Upper lobe of left lung (tissue), 6 donors: ENCODE results near the gene THEMIS. TPM values are rescaled to one million over a fixed set of nuclear protein-coding genes. Genes with fewer than 3 reads are reported as not detected.
A peak's percentile ranks its signal among the peaks of the same experiment; 100 is the strongest.

Source experiments
- ATAC-seq, 2 donors: fragments of 200-7000 bp; cut with Tn5 transposase; one replicate each; pipeline ENCODE4 v1.9.1; 2022; ENCODE audit warnings: mild to moderate bottlenecking in 2 of 2, moderate library complexity in 2 of 2; ENCODE audit not compliant: low FRiP score in 2 of 2
- DNase-seq, 2 donors: peaks; one replicate each; pipeline ENCODE4 v3.0.0-alpha.2; 2019 to 2020
- H3K27ac ChIP-seq, 4 donors: fragments of 200-600 bp; sonication (generic); one replicate each; pipeline ENCODE4 v1.5.1; 2016 to 2019
- H3K27me3 ChIP-seq, 4 donors: fragments of 200-600 bp; sonication (generic); one replicate each; pipeline ENCODE4 v1.5.1; 2017 to 2019
- H3K36me3 ChIP-seq, 4 donors: fragments of 200-600 bp; sonication (generic); one replicate each; pipeline ENCODE4 v1.5.1; 2016 to 2019
- H3K4me1 ChIP-seq, 4 donors: fragments of 200-600 bp; sonication (generic); one replicate each; pipeline ENCODE4 v1.5.1; 2018 to 2019
- H3K4me3 ChIP-seq, 4 donors: fragments of 200-600 bp; sonication (generic); one replicate each; pipeline ENCODE4 v1.5.1; 2017 to 2019; ENCODE audit warnings: mild to moderate bottlenecking in 2 of 4, moderate library complexity in 1 of 4
- H3K9me3 ChIP-seq, 4 donors: fragments of 200-600 bp; sonication (generic); one replicate each; pipeline ENCODE4 v1.5.1; 2018 to 2019
- CTCF ChIP-seq, 6 experiments: fragments of 450-650 bp in 4 of 6; fragments of 200-600 bp in 2 of 6; sonication (generic) in 2 of 6; IDR thresholded peaks; one replicate each; pipeline ENCODE4 v1.5.1; 2016 to 2019; ENCODE audit warnings: antibody characterized with exemption in 6 of 6
- EP300 ChIP-seq, 4 donors: sonication (generic); formaldehyde crosslinking; IDR thresholded peaks; one replicate each; pipeline ENCODE4 v1.5.1; 2017; ENCODE audit warnings: antibody characterized with exemption in 4 of 4, control low read depth in 2 of 4
- POLR2A ChIP-seq, 4 donors: fragments of 450-650 bp; IDR thresholded peaks; one replicate each; pipeline ENCODE4 v1.5.1; 2016 to 2017; ENCODE audit warnings: antibody characterized with exemption in 4 of 4, mild to moderate bottlenecking in 2 of 4
- POLR2AphosphoS5 ChIP-seq, 2 donors: sonication (generic); formaldehyde crosslinking; IDR thresholded peaks; one replicate each; pipeline ENCODE4 v1.5.1; 2017; ENCODE audit warnings: antibody characterized with exemption in 2 of 2
- WGBS, 2 donors: methylation state at CpG; one replicate each; pipeline ENCODE4 v1.1.5; 2017 to 2018; 5-methylcytosine and 5-hydroxymethylcytosine counted together
- total RNA-seq, 6 donors: library from RNA; depleted of rRNA in 4 of 6; stranded (reverse); fragments of >200 nt in 4 of 6; gene quantifications; one replicate each; pipeline versions ENCODE4 v1.1.0 to v1.2.1, GENCODE V29; 2016 to 2021
- donor health status: DM: no; HTN: no; CAD: no; lungs with moderate emphysema.
- donor health status: DM: no; HTN: yes; CAD: no; lungs with severe emphysema.

The THEMIS gene
- total RNA-seq, 6 donors from 2014 or later: 1.5 to 7.8 (median 2.2) TPM

DNA sequence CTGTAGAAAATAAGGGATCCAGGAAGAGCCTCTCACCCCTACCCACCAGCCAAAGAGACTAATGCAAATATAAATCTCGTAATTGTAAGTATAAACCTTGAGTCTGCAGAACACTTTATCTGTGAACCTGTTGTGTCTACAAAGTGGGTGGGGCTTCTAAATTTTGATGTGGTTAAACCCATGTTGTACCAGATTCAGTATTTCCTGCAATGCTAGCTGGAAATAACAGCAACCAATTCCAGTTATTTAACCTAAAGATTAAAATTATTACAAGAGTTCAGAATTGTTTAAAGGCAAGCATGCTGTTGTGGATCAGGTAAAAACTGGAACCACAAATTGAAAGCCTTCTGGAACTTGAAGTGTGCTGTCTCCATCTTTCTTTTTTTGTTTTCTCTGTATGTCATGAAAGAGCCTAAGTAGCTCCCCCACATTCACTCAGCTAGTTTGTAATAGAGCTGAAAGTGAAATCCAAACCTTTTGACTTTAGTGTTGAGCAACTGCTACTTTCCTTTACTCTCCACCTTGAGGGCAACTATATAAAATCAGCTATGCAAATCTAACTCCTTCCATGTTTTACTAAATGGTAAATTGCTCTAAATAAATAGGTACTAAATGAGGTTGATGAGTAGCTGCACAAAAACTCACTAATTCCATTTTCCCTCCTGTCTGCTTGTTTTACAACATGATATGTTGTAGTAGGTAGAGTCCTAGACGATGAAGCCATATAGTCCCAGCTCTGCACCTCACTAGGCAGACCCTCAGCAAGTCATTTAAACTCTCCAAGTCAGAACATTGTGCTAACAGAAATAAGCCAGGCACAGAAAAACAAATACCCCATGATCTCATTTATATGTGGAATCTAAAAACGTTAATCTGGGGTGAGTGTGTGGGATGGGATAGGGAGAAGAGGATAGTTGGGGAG, 17.9 kb upstream of the THEMIS start:
- TF ChIP-seq POLR2A (IDR thresholded peaks at IDR 0.05): no peak
- TF ChIP-seq EP300 (IDR thresholded peaks at IDR 0.05): no peak
- no peak for TF ChIP-seq POLR2AphosphoS5 (IDR thresholded peaks at IDR 0.05)
- TF ChIP-seq CTCF (IDR thresholded peaks at IDR 0.05): no peak
- WGBS, 2 donors: 71% methylated on average over 3 of the region's 3 CpGs
- no peak for DNase-seq

DNA sequence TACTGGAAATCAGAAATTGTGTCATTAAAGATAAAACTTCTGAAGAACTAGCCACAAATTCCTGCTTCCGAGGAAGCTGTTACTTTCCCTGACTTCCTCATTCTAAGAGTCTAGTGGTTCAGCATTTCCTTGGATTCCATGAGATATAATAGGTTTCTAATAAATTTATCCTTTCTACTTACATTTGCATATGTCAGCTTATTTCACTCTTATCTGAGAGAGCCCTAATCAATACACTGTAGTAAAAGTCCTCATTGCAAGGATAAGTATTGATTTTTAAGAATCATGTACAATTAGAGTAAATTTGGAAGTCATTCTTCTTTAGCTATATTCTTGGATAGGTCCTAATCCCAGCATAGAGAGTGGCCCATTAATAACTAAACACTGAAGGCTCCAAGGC, 16.9 kb upstream of the THEMIS start:
- no peaks in the 10 kb centered on the region for H3K36me3 ChIP-seq
- H3K9me3 ChIP-seq: no peaks in the 10 kb centered on the region
- H3K4me1 ChIP-seq: no peaks in the 10 kb centered on the region
- 63 to 70% methylated on average over 1 of the region's 1 CpG for WGBS, 2 donors
- no peak for ATAC-seq
- peak overlapping the region in 1 of 4 donors; percentile 19 for H3K4me3 ChIP-seq
- DNase-seq: no peak
- no peak overlapping the region for H3K27ac ChIP-seq
- TF ChIP-seq POLR2A (IDR thresholded peaks at IDR 0.05) (no peak), POLR2AphosphoS5 (IDR thresholded peaks at IDR 0.05) (no peak), EP300 (IDR thresholded peaks at IDR 0.05) (no peak), CTCF (IDR thresholded peaks at IDR 0.05) (no peak)
- no peaks in the 10 kb centered on the region for H3K27me3 ChIP-seq

More for the DNA sequence above, 17.9 kb upstream of the THEMIS start:
- peak overlapping the region in 1 of 4 donors; percentile 19 for H3K4me3 ChIP-seq
- H3K36me3 ChIP-seq: no peaks in the 10 kb centered on the region
- no peak overlapping the region for H3K27ac ChIP-seq
- ATAC-seq: no peak
- no peaks in the 10 kb centered on the region for H3K4me1 ChIP-seq
- no peaks in the 10 kb centered on the region for H3K9me3 ChIP-seq
- no peaks in the 10 kb centered on the region for H3K27me3 ChIP-seq

- H3K27ac ChIP-seq: no peak overlapping the region
- DNase-seq (no peak), ATAC-seq (no peak)
- TF ChIP-seq POLR2A (IDR thresholded peaks at IDR 0.05): no peak
- TF ChIP-seq CTCF (IDR thresholded peaks at IDR 0.05): no peak
- no peak for TF ChIP-seq POLR2AphosphoS5 (IDR thresholded peaks at IDR 0.05)
- no peak for TF ChIP-seq EP300 (IDR thresholded peaks at IDR 0.05)
- no peak overlapping the region for H3K4me3 ChIP-seq
- H3K36me3 ChIP-seq: no peaks in the 10 kb centered on the region
- 85 to 86% methylated on average over 3 of the region's 3 CpGs for WGBS, 2 donors
- no peaks in the 10 kb centered on the region for H3K4me1 ChIP-seq
- peaks cover 0 to 3% (median 0%) of the 10 kb centered on the region in 4 donors for H3K9me3 ChIP-seq
- no peaks in the 10 kb centered on the region for H3K27me3 ChIP-seq
Observed at GRCh38 chr6:127914240-127914639, 13.4 kb upstream of the THEMIS start.

GRCh38 chr6:127912914-127913313, 12.1 kb upstream of the THEMIS start:
- no peak for TF ChIP-seq POLR2AphosphoS5 (IDR thresholded peaks at IDR 0.05)
- no peak for TF ChIP-seq EP300 (IDR thresholded peaks at IDR 0.05)
- no peak for TF ChIP-seq POLR2A (IDR thresholded peaks at IDR 0.05)
- TF ChIP-seq CTCF (IDR thresholded peaks at IDR 0.05): no peak
- 52 to 55% methylated on average over 3 of the region's 3 CpGs for WGBS, 2 donors
- Histone ChIP-seq H3K36me3 (no peaks in the 10 kb centered on the region), H3K27me3 (no peaks in the 10 kb centered on the region), H3K27ac (no peak overlapping the region), H3K4me1 (no peaks in the 10 kb centered on the region), H3K4me3 (no peak overlapping the region), H3K9me3 (peaks cover 0 to 5% (median 0%) of the 10 kb centered on the region in 4 donors)
- DNase-seq (no peak), ATAC-seq (no peak)
